Suprapubic skin (tissue), 4 donors: ENCODE data around the gene PANX2. TPM values are rescaled to one million over a fixed set of nuclear protein-coding genes. Genes with fewer than 3 reads are reported as not detected.

Source experiments
- DNase-seq, 2 donors: peaks; one replicate each; pipeline ENCODE4 v3.0.0-alpha.2; 2019; ENCODE audit warnings: low spot score in 2 of 2
- H3K27ac ChIP-seq: fragments of 200-600 bp; sonication (generic); one replicate; pipeline ENCODE4 v1.5.1; 2019
- H3K27me3 ChIP-seq: fragments of 200-600 bp; sonication (generic); one replicate; pipeline ENCODE4 v1.5.1; 2019
- H3K36me3 ChIP-seq: fragments of 200-600 bp; sonication (generic); one replicate; pipeline ENCODE4 v1.5.1; 2019
- H3K4me1 ChIP-seq: fragments of 200-600 bp; sonication (generic); one replicate; pipeline ENCODE4 v1.5.1; 2019
- H3K4me3 ChIP-seq: fragments of 200-600 bp; sonication (generic); one replicate; pipeline ENCODE4 v1.5.1; 2019; ENCODE audit warnings: mild to moderate bottlenecking
- H3K9me3 ChIP-seq: fragments of 200-600 bp; sonication (generic); one replicate; pipeline ENCODE4 v1.5.1; 2019
- CTCF ChIP-seq, 2 donors: fragments of 200-600 bp in 1 of 2; fragments of 450-650 bp in 1 of 2; sonication (generic) in 1 of 2; IDR thresholded peaks; one replicate each; pipeline ENCODE4 v1.5.1; 2016 to 2019; ENCODE audit warnings: antibody characterized with exemption in 2 of 2, mild to moderate bottlenecking in 1 of 2, moderate library complexity in 1 of 2
- EP300 ChIP-seq: sonication (generic); formaldehyde crosslinking; IDR thresholded peaks from one replicate; pipeline ENCODE4 v1.6.1; 2017; ENCODE audit warnings: antibody characterized with exemption
- POLR2A ChIP-seq, 2 donors: fragments of 450-650 bp; IDR thresholded peaks; one replicate each; pipeline ENCODE4 v1.6.1; 2017; ENCODE audit warnings: antibody characterized with exemption in 2 of 2, mild to moderate bottlenecking in 2 of 2, moderate library complexity in 2 of 2
- POLR2AphosphoS5 ChIP-seq, 3 donors: sonication (generic); formaldehyde crosslinking; IDR thresholded peaks; one replicate each; pipeline ENCODE4 v1.6.1; 2017; ENCODE audit warnings: antibody characterized with exemption in 3 of 3
- WGBS: methylation state at CpG from one replicate; pipeline ENCODE4 v1.1.5; 2018; 5-methylcytosine and 5-hydroxymethylcytosine counted together
- total RNA-seq, 4 donors: library from RNA; depleted of rRNA; stranded (reverse); fragments of >200 nt; gene quantifications; one replicate each; pipeline ENCODE4 v1.1.0, GENCODE V29; 2016

The PANX2 gene
- total RNA-seq, 4 donors from 2014 or later, result 1.2 to 2.8 (median 2.2) TPM

- Histone ChIP-seq H3K27me3 (peaks cover 3% of the 10 kb centered on the region), H3K27ac (no peak overlapping the region), H3K9me3 (no peaks in the 10 kb centered on the region), H3K4me3 (no peak overlapping the region), H3K36me3 (no peaks in the 10 kb centered on the region), H3K4me1 (peaks cover 6% of the 10 kb centered on the region)
- WGBS, result 89% methylated on average over 15 of the region's 15 CpGs
- TF ChIP-seq POLR2AphosphoS5 (IDR thresholded peaks at IDR 0.05) (no peak), CTCF (IDR thresholded peaks at IDR 0.05) (no peak), POLR2A (IDR thresholded peaks at IDR 0.05) (no peak), EP300 (no peak)
- peak in 1 of 2 donors; percentile 57 for DNase-seq
Measured at GRCh38 chr22:50139843-50140415, 30.6 kb upstream of the PANX2 start.

DNA sequence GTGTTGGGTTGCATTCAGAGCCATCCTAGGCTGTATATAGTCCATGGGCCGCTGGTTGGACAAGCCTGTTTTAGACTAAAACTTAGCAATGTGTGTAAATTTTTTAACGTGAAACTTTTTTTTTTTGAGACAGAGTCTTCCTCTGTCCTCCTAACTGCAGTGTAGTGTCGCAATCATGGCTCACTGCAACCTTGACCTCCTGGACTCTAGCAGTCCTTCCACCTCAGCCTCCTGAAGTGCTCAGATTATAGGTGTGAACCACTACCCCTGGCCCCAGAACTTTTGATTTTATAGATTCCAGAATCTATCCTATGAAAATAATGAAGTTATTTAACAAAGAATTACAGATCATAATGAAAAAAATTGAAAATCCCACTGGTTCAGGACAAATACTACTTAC, 29.9 kb upstream of the PANX2 start:
- no peak overlapping the region for H3K4me3 ChIP-seq
- no peaks in the 10 kb centered on the region for H3K9me3 ChIP-seq
- TF ChIP-seq POLR2AphosphoS5 (IDR thresholded peaks at IDR 0.05), result no peak
- TF ChIP-seq POLR2A (IDR thresholded peaks at IDR 0.05), result no peak
- TF ChIP-seq EP300, result no peak
- no peak for TF ChIP-seq CTCF (IDR thresholded peaks at IDR 0.05)
- H3K27me3 ChIP-seq, result peaks cover 3% of the 10 kb centered on the region
- DNase-seq, result peak in 1 of 2 donors; percentile 7
- H3K27ac ChIP-seq, result no peak overlapping the region
- H3K36me3 ChIP-seq, result no peaks in the 10 kb centered on the region
- WGBS, result 78% methylated on average over 3 of the region's 3 CpGs
- peaks cover 6% of the 10 kb centered on the region for H3K4me1 ChIP-seq

DNA sequence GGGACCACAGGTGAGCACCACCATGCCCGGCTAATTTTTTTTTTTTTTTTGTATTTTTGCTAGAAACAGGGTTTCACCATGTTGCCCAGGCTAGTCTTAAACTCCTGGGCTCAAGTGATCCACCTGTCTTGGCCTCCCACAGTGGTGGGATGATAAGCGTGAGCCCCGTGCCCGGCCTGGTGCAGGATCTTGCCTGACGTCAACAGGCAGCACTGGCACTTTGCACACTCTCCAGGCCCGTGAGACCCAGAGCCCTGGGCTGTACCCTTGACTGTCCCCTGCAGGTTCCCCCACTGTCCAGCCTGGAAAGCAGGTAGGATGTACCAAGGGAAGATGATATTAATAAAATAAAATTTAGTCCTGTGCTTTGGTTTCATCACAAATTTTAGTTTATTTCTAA, 29.1 kb upstream of the PANX2 start:
- no peak for TF ChIP-seq CTCF (IDR thresholded peaks at IDR 0.05)
- no peak for TF ChIP-seq POLR2A (IDR thresholded peaks at IDR 0.05)
- no peak for TF ChIP-seq POLR2AphosphoS5 (IDR thresholded peaks at IDR 0.05)
- Histone ChIP-seq H3K27me3 (peaks cover 3% of the 10 kb centered on the region), H3K4me1 (peaks cover 4% of the 10 kb centered on the region), H3K36me3 (no peaks in the 10 kb centered on the region), H3K27ac (no peak overlapping the region), H3K4me3 (no peak overlapping the region), H3K9me3 (no peaks in the 10 kb centered on the region)
- 89% methylated on average over 6 of the region's 6 CpGs for WGBS
- DNase-seq, result peak in 1 of 2 donors; percentile 70

DNA sequence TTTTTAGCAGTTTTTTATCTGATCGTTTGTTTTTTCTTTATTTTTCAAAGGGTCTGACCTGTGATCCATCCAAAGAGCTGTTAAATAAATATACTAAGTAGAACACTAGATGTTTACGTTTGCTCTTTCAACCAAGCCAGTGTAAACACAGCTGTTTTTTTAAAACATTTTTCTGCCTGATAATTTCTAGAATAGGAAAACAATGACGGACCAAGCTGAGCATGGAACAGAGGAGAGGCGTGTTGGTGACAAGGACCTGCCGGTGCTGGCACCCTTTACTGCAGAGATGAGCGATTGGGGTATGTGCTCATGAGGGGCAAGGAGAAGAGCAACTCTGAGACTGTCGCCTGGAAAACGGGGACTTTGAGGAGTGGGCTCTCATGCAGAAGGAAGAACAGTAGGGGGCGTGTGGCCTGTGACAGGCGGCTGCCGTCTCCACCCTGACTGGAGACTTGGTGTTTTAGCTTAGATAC, 28.6 kb upstream of the PANX2 start:
- peaks cover 2% of the 10 kb centered on the region for H3K4me1 ChIP-seq
- peaks cover 3% of the 10 kb centered on the region for H3K27me3 ChIP-seq
- H3K9me3 ChIP-seq, result no peaks in the 10 kb centered on the region
- H3K36me3 ChIP-seq, result no peaks in the 10 kb centered on the region
- no peak overlapping the region for H3K27ac ChIP-seq
- WGBS, result 60% methylated on average over 11 of the region's 11 CpGs
- TF ChIP-seq EP300, result no peak
- DNase-seq, result peak in 1 of 2 donors; percentile 17
- H3K4me3 ChIP-seq, result no peak overlapping the region

- Histone ChIP-seq H3K27me3 (peaks cover 3% of the 10 kb centered on the region), H3K9me3 (no peaks in the 10 kb centered on the region), H3K4me1 (peaks cover 2% of the 10 kb centered on the region), H3K27ac (no peak overlapping the region), H3K4me3 (no peak overlapping the region), H3K36me3 (no peaks in the 10 kb centered on the region)
- TF ChIP-seq POLR2A (IDR thresholded peaks at IDR 0.05) (no peak), CTCF (IDR thresholded peaks at IDR 0.05) (no peak), EP300 (no peak), POLR2AphosphoS5 (IDR thresholded peaks at IDR 0.05) (no peak)
- 78% methylated on average over 7 of the region's 7 CpGs for WGBS
- DNase-seq, result peak; percentile 13 to 23
Measured at GRCh38 chr22:50143096-50143495, 27.4 kb upstream of the PANX2 start.
